ENCODE measurements around the gene RAB37.

RAB37 gene

GRCh38 chr17:74745548-74746177 lies 8.6 kb downstream of the RAB37 start:
- DNase-seq (ENCODE audit: low spot score) = no peak

GRCh38 chr17:74746376-74746775 lies 9.3 kb downstream of the RAB37 start:
- no peak for DNase-seq (ENCODE audit: low spot score)

- no peak for DNase-seq (ENCODE audit: low spot score)
Measured at GRCh38 chr17:74746922-74747321, 9.9 kb downstream of the RAB37 start.

- no peak for DNase-seq (ENCODE audit: low spot score)
Measured at GRCh38 chr17:74748279-74748528, 11.1 kb downstream of the RAB37 start.

GRCh38 chr17:74748529-74749278 lies 11.6 kb downstream of the RAB37 start, which contains the start of gene NHERF1:
Gene NHERF1 (plus strand): TSS chr17:74748628. CDS start chr17:74748847, 219 bp downstream.
- DNase-seq (ENCODE audit: low spot score) = peak; percentile 93

GRCh38 chr17:74749279-74750038 lies 12.4 kb downstream of the RAB37 start:
- no peak for DNase-seq (ENCODE audit: low spot score)

- no peak for DNase-seq (ENCODE audit: low spot score)
Measured at GRCh38 chr17:74750039-74750326, 12.9 kb downstream of the RAB37 start.

GRCh38 chr17:74750327-74751069 lies 13.4 kb downstream of the RAB37 start:
- DNase-seq (ENCODE audit: low spot score) = peak; percentile 71

GRCh38 chr17:74752415-74752814 lies 15.4 kb downstream of the RAB37 start:
- DNase-seq (ENCODE audit: low spot score) = no peak

- DNase-seq (ENCODE audit: low spot score) = no peak
Measured at GRCh38 chr17:74752822-74753401, 15.9 kb downstream of the RAB37 start.

- DNase-seq (ENCODE audit: low spot score) = no peak
Measured at GRCh38 chr17:74754832-74755231, 17.8 kb downstream of the RAB37 start.

- no peak for DNase-seq (ENCODE audit: low spot score)
Measured at GRCh38 chr17:74755533-74755932, 18.5 kb downstream of the RAB37 start.

GRCh38 chr17:74756891-74757290 lies 19.8 kb downstream of the RAB37 start:
- no peak for DNase-seq (ENCODE audit: low spot score)

- DNase-seq (ENCODE audit: low spot score) = no peak
Measured at GRCh38 chr17:74757502-74757901, 20.4 kb downstream of the RAB37 start.

- DNase-seq (ENCODE audit: low spot score) = no peak
Measured at GRCh38 chr17:74757931-74758847, 21.1 kb downstream of the RAB37 start.

- no peak for DNase-seq (ENCODE audit: low spot score)
Measured at GRCh38 chr17:74758848-74759168, 21.8 kb downstream of the RAB37 start.

GRCh38 chr17:74759243-74759801 lies 22.3 kb downstream of the RAB37 start:
- DNase-seq (ENCODE audit: low spot score) = no peak

GRCh38 chr17:74759941-74760340 lies 22.9 kb downstream of the RAB37 start:
- no peak for DNase-seq (ENCODE audit: low spot score)

GRCh38 chr17:74760404-74761105 lies 23.5 kb downstream of the RAB37 start:
- DNase-seq (ENCODE audit: low spot score) = peak; percentile 84

- no peak for DNase-seq (ENCODE audit: low spot score)
Measured at GRCh38 chr17:74761419-74761818, 24.4 kb downstream of the RAB37 start.
